ENCODE data around the gene CHPF2. TPM values are rescaled to one million over a fixed set of nuclear protein-coding genes. Genes with fewer than 3 reads are reported as not detected.

The CHPF2 gene
- total and polyA plus RNA-seq, 4 donors: 7.8 to 53.5 (median 50.3) TPM

DNA sequence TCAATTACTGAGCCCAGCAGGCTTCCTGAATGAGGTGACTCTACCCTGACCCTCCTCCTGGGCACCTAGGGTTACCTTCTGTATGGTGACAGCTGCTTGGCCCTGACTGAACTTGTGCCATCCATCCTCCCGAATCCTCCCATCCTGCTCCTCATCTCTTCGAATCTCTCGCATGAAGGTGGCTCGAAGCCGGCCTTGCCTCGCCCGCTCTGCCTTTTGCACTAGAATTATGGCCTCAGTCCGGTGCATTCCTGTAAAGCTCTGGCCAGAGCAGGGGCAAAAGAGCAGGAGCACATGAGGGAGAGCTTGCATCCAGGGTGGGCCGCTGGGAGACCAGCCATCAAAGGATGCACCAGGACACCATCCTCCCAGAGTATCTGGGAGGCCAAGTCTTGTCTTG, 29.4 kb upstream of the CHPF2 start:
- no peak overlapping the region for H3K27ac ChIP-seq (ENCODE audit: low read depth in 1 of 2, low read length in 2 of 2)
- intact Hi-C loops (cut with DNase I): no loop called here
- H3K4me1 ChIP-seq (ENCODE audit: control insufficient read depth in 1 of 2, insufficient read depth in 2 of 2, low read length in 2 of 2): no peaks in the 10 kb centered on the region
- H3K9me3 ChIP-seq (ENCODE audit: control insufficient read depth, low read length): no peaks in the 10 kb centered on the region
- no peaks in the 10 kb centered on the region for H3K36me3 ChIP-seq (ENCODE audit: control insufficient read depth in 1 of 2, insufficient read depth in 2 of 2, low read length in 1 of 2)
- H3K27me3 ChIP-seq (ENCODE audit: control insufficient read depth in 1 of 2, insufficient read depth in 2 of 2, low read length in 1 of 2): no peaks in the 10 kb centered on the region
- DNase-seq (no peak), ATAC-seq (ENCODE audit: low FRiP score) (no peak)
- H3K4me3 ChIP-seq (ENCODE audit: low read length in 2 of 2): no peak overlapping the region
- 93 to 97% methylated on average over 9 of the region's 9 CpGs for WGBS, 2 donors

DNA sequence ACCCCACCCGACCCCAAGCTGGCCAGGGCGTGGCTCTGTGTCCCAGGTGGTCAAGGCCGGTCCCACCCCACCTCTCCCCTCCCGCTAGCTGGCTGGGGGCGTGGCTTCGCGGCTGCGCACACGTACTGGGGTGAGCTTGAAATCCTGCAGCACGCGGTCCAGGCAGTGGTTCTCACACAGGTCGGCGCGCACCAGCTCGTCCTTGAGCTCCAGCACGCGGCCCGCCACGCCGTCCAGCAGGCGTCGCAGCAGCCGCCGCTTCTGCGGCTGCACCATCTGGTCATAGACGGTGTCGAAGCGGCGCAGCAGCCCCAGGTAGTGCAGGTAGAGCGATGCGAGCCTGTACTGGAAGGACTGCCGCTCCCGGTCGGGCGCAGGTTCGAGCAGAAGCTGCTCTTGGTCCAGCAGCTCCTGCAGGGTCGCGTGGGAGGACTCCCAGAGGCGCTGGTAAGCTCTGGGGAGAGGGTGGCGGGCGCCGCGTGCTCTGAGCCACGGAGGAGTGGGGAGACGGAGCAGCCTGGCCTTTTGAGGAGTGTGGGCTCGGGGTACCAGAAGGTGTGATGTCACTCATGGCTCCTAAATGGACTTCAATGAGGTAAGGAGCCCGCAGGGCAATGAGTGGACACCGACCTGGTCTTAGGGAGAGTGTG, 27.8 kb upstream of the CHPF2 start:
- Histone ChIP-seq H3K27ac (ENCODE audit: low read depth in 1 of 2, low read length in 2 of 2) (no peak overlapping the region), H3K9me3 (ENCODE audit: control insufficient read depth, low read length) (no peaks in the 10 kb centered on the region), H3K4me1 (ENCODE audit: control insufficient read depth in 1 of 2, insufficient read depth in 2 of 2, low read length in 2 of 2) (no peaks in the 10 kb centered on the region), H3K36me3 (ENCODE audit: control insufficient read depth in 1 of 2, insufficient read depth in 2 of 2, low read length in 1 of 2) (no peaks in the 10 kb centered on the region), H3K27me3 (ENCODE audit: control insufficient read depth in 1 of 2, insufficient read depth in 2 of 2, low read length in 1 of 2) (no peaks in the 10 kb centered on the region), H3K4me3 (ENCODE audit: low read length in 2 of 2) (no peak overlapping the region)
- intact Hi-C loops (cut with DNase I): no loop called here
- no peak for DNase-seq
- WGBS, 2 donors: 60 to 64% methylated on average over 48 of the region's 48 CpGs
- no peak for ATAC-seq (ENCODE audit: low FRiP score)

DNA sequence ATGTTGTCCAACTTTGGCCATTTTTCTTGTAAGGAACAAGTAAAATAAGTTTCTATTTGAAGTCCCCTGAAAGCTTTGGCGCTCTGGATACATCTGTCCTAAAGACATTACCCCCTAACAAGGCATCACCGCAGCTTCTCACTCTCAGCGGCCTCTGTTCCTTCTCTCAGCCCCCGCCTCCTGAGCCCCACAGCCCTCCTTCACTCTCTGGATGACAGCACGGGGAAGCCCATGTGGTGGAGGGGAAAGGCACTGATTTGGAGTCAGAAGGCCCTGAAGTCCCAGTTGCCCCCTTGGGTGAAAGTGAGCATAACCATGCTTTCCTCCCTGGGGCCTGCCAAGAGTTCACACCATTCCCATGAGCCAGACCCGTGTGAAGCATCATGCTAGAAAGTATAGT, 26.6 kb upstream of the CHPF2 start:
- intact Hi-C loops (cut with DNase I): no loop called here
- H3K9me3 ChIP-seq (ENCODE audit: control insufficient read depth, low read length): no peaks in the 10 kb centered on the region
- 57 to 65% methylated on average over 6 of the region's 6 CpGs for WGBS, 2 donors
- no peak for ATAC-seq (ENCODE audit: low FRiP score)
- no peak for DNase-seq
- H3K27me3 ChIP-seq (ENCODE audit: control insufficient read depth in 1 of 2, insufficient read depth in 2 of 2, low read length in 1 of 2): no peaks in the 10 kb centered on the region
- H3K27ac ChIP-seq (ENCODE audit: low read depth in 1 of 2, low read length in 2 of 2): no peak overlapping the region
- H3K4me3 ChIP-seq (ENCODE audit: low read length in 2 of 2): no peak overlapping the region
- H3K36me3 ChIP-seq (ENCODE audit: control insufficient read depth in 1 of 2, insufficient read depth in 2 of 2, low read length in 1 of 2): no peaks in the 10 kb centered on the region
- no peaks in the 10 kb centered on the region for H3K4me1 ChIP-seq (ENCODE audit: control insufficient read depth in 1 of 2, insufficient read depth in 2 of 2, low read length in 2 of 2)

- intact Hi-C loops (cut with DNase I): no loop called here
- Histone ChIP-seq H3K4me3 (ENCODE audit: low read length in 2 of 2) (no peak overlapping the region), H3K27me3 (ENCODE audit: control insufficient read depth in 1 of 2, insufficient read depth in 2 of 2, low read length in 1 of 2) (no peaks in the 10 kb centered on the region), H3K9me3 (ENCODE audit: control insufficient read depth, low read length) (no peaks in the 10 kb centered on the region), H3K36me3 (ENCODE audit: control insufficient read depth in 1 of 2, insufficient read depth in 2 of 2, low read length in 1 of 2) (no peaks in the 10 kb centered on the region), H3K27ac (ENCODE audit: low read depth in 1 of 2, low read length in 2 of 2) (no peak overlapping the region), H3K4me1 (ENCODE audit: control insufficient read depth in 1 of 2, insufficient read depth in 2 of 2, low read length in 2 of 2) (no peaks in the 10 kb centered on the region)
- DNase-seq (no peak), ATAC-seq (ENCODE audit: low FRiP score) (no peak)
- 63 to 64% methylated on average over 9 of the region's 9 CpGs for WGBS, 2 donors
Measured at GRCh38 chr7:151206914-151207313, 25.4 kb upstream of the CHPF2 start.

GRCh38 chr7:151207315-151207714, 25.0 kb upstream of the CHPF2 start:
- no peaks in the 10 kb centered on the region for H3K4me1 ChIP-seq (ENCODE audit: control insufficient read depth in 1 of 2, insufficient read depth in 2 of 2, low read length in 2 of 2)
- H3K9me3 ChIP-seq (ENCODE audit: control insufficient read depth, low read length): no peaks in the 10 kb centered on the region
- no peaks in the 10 kb centered on the region for H3K36me3 ChIP-seq (ENCODE audit: control insufficient read depth in 1 of 2, insufficient read depth in 2 of 2, low read length in 1 of 2)
- no peaks in the 10 kb centered on the region for H3K27me3 ChIP-seq (ENCODE audit: control insufficient read depth in 1 of 2, insufficient read depth in 2 of 2, low read length in 1 of 2)
- H3K27ac ChIP-seq (ENCODE audit: low read depth in 1 of 2, low read length in 2 of 2): no peak overlapping the region
- no peak overlapping the region for H3K4me3 ChIP-seq (ENCODE audit: low read length in 2 of 2)
- DNase-seq (no peak), ATAC-seq (ENCODE audit: low FRiP score) (no peak)
- intact Hi-C loops (cut with DNase I): no loop called here
- 73 to 75% methylated on average over 9 of the region's 9 CpGs for WGBS, 2 donors

GRCh38 chr7:151207804-151208203, 24.5 kb upstream of the CHPF2 start:
- no peaks in the 10 kb centered on the region for H3K4me1 ChIP-seq (ENCODE audit: control insufficient read depth in 1 of 2, insufficient read depth in 2 of 2, low read length in 2 of 2)
- no peak for DNase-seq
- no peak for ATAC-seq (ENCODE audit: low FRiP score)
- no peaks in the 10 kb centered on the region for H3K9me3 ChIP-seq (ENCODE audit: control insufficient read depth, low read length)
- no peaks in the 10 kb centered on the region for H3K36me3 ChIP-seq (ENCODE audit: control insufficient read depth in 1 of 2, insufficient read depth in 2 of 2, low read length in 1 of 2)
- 55 to 61% methylated on average over 12 of the region's 12 CpGs for WGBS, 2 donors
- H3K27me3 ChIP-seq (ENCODE audit: control insufficient read depth in 1 of 2, insufficient read depth in 2 of 2, low read length in 1 of 2): no peaks in the 10 kb centered on the region
- no peak overlapping the region for H3K4me3 ChIP-seq (ENCODE audit: low read length in 2 of 2)
- no peak overlapping the region for H3K27ac ChIP-seq (ENCODE audit: low read depth in 1 of 2, low read length in 2 of 2)
- intact Hi-C loops (cut with DNase I): no loop called here

- H3K27ac ChIP-seq (ENCODE audit: low read depth in 1 of 2, low read length in 2 of 2): no peak overlapping the region
- intact Hi-C loops (cut with DNase I): no loop called here
- DNase-seq: no peak
- no peak overlapping the region for H3K4me3 ChIP-seq (ENCODE audit: low read length in 2 of 2)
- no peaks in the 10 kb centered on the region for H3K9me3 ChIP-seq (ENCODE audit: control insufficient read depth, low read length)
- ATAC-seq (ENCODE audit: low FRiP score): no peak
- no peaks in the 10 kb centered on the region for H3K36me3 ChIP-seq (ENCODE audit: control insufficient read depth in 1 of 2, insufficient read depth in 2 of 2, low read length in 1 of 2)
- WGBS, 2 donors: 62 to 68% methylated on average over 9 of the region's 9 CpGs
- no peaks in the 10 kb centered on the region for H3K27me3 ChIP-seq (ENCODE audit: control insufficient read depth in 1 of 2, insufficient read depth in 2 of 2, low read length in 1 of 2)
- H3K4me1 ChIP-seq (ENCODE audit: control insufficient read depth in 1 of 2, insufficient read depth in 2 of 2, low read length in 2 of 2): no peaks in the 10 kb centered on the region
Measured at GRCh38 chr7:151208253-151208862, 23.9 kb upstream of the CHPF2 start.

- intact Hi-C loops (cut with DNase I): no loop called here
- WGBS, 2 donors: 87% methylated on average over 6 of the region's 6 CpGs
- Histone ChIP-seq H3K36me3 (ENCODE audit: control insufficient read depth in 1 of 2, insufficient read depth in 2 of 2, low read length in 1 of 2) (peaks cover 0 to 7% of the 10 kb centered on the region in 2 donors), H3K9me3 (ENCODE audit: control insufficient read depth, low read length) (no peaks in the 10 kb centered on the region), H3K4me1 (ENCODE audit: control insufficient read depth in 1 of 2, insufficient read depth in 2 of 2, low read length in 2 of 2) (no peaks in the 10 kb centered on the region), H3K27ac (ENCODE audit: low read depth in 1 of 2, low read length in 2 of 2) (no peak overlapping the region), H3K4me3 (ENCODE audit: low read length in 2 of 2) (no peak overlapping the region), H3K27me3 (ENCODE audit: control insufficient read depth in 1 of 2, insufficient read depth in 2 of 2, low read length in 1 of 2) (no peaks in the 10 kb centered on the region)
- ATAC-seq (ENCODE audit: low FRiP score) (no peak), DNase-seq (no peak)
Measured at GRCh38 chr7:151209588-151209987, 22.7 kb upstream of the CHPF2 start.

DNA sequence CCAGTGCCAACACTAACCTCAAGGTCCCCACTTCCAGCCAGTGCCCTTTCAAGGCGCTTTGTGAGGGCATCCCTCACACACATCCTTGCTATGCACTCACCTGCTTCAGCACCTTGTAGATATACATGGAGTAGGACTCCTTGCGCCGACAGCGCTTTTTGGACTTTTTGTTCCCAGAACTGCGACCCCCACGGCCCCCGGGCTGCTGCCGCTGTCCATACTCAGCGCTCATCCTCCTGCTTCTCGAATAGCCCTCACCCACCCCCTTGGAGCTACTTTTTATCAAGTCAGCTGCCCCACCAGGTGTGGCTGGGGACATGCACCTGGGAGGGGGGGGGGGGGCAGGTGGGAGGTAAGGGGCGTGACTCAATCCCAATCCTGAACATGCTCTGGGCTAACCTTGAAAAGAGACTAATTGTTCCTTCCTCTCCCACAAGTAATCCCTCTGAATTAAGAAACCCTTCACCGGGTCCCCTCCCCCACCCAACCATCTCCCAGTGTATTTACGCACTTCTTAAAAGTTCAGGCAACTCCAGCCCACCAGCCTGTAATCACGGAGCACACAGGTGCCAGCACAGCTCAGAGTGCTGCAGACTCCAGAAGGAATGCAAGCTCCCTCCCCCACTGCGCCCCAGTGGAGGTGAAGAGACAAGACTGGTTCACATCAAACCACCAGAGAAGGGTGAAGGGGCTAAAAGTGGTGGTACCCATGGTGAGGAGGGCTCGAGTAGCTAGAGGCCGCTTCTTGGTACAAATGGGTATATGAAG, 22.0 kb upstream of the CHPF2 start, which contains the start of gene H2BK1:
TSS of gene H2BK1 (minus strand) at position 402 of the 768 bp plus-strand sequence. CDS start at position 232, 170 bp downstream.
- ATAC-seq (ENCODE audit: low FRiP score): no peak
- no peak within 1 kb of the TSS for H3K4me3 ChIP-seq (ENCODE audit: low read length in 2 of 2)
- intact Hi-C loops (cut with DNase I): no loop called here
- no peaks in the 10 kb centered on the region for H3K27me3 ChIP-seq (ENCODE audit: control insufficient read depth in 1 of 2, insufficient read depth in 2 of 2, low read length in 1 of 2)
- 83 to 85% methylated on average over 17 of the region's 17 CpGs for whole genome bisulfite sequencing, 2 donors
- H3K36me3 ChIP-seq (ENCODE audit: control insufficient read depth in 1 of 2, insufficient read depth in 2 of 2, low read length in 1 of 2): peaks cover 0 to 10% of the 10 kb centered on the region in 2 donors
- DNase-seq: no peak
- no peaks in the 10 kb centered on the region for H3K9me3 ChIP-seq (ENCODE audit: control insufficient read depth, low read length)
- H3K27ac ChIP-seq (ENCODE audit: low read depth in 1 of 2, low read length in 2 of 2): no peak within 1 kb of the TSS
- H3K4me1 ChIP-seq (ENCODE audit: control insufficient read depth in 1 of 2, insufficient read depth in 2 of 2, low read length in 2 of 2): no peaks in the 10 kb centered on the region
